GM10248 (cell line): Measurements from ENCODE around the gene AK4.

Experiments
- CTCF ChIA-PET: fragments of 300-600 bp; sonication (Branson Sonifier 250); formaldehyde crosslinking; extraction: SDS; loops from one replicate; lab custom pipeline; 2021; ENCODE audit warnings: antibody characterized with exemption; lab: Yijun Ruan, JAX
- POLR2A ChIA-PET: fragments of 350-650 bp; sonication (Branson Sonifier 250); formaldehyde crosslinking; extraction: SDS; loops from one replicate; lab custom pipeline; 2020; ENCODE audit warnings: antibody characterized with exemption; lab: Yijun Ruan, JAX
- DNase-seq: peaks from one replicate; pipeline ENCODE4 v3.0.0; 2012; ENCODE audit errors: extremely low spot score
- TF ChIP-seq, protein P1 (sequence below): IDR thresholded peaks from 2 replicates; pipeline ENCODE4 v1.5.1; 2012; ENCODE audit warnings: mild to moderate bottlenecking, low read depth; ENCODE audit errors: extremely low read depth, missing control alignments, control extremely low read depth

AK4 gene

DNA sequence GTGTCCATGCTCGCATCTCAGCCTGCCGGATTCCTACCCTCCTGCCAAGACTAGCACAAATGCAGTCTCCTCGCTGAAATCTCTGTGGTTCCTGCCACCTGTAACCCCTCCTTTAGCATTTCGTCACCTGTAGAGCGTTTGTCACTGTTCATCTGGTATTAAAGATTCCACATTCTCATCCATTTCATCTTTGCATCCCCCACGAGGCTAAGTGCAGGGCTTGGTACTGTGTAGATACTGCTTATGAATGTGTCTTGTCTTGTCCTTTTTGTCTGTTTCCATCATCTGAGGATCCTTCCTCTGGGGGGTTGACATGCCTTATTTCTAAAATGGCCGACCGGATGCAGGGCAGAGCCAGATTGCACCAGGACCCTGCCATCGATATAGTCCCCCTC lies 107.7 kb downstream of the AK4 start:
- POLR2A ChIA-PET: no interaction called here
- TF ChIP-seq, protein P1, sequence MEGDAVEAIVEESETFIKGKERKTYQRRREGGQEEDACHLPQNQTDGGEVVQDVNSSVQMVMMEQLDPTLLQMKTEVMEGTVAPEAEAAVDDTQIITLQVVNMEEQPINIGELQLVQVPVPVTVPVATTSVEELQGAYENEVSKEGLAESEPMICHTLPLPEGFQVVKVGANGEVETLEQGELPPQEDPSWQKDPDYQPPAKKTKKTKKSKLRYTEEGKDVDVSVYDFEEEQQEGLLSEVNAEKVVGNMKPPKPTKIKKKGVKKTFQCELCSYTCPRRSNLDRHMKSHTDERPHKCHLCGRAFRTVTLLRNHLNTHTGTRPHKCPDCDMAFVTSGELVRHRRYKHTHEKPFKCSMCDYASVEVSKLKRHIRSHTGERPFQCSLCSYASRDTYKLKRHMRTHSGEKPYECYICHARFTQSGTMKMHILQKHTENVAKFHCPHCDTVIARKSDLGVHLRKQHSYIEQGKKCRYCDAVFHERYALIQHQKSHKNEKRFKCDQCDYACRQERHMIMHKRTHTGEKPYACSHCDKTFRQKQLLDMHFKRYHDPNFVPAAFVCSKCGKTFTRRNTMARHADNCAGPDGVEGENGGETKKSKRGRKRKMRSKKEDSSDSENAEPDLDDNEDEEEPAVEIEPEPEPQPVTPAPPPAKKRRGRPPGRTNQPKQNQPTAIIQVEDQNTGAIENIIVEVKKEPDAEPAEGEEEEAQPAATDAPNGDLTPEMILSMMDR: no peak
- CTCF ChIA-PET: interaction anchor here (0.9 to 1.0 kb wide), 2 partner anchors 19 to 24 kb away, joined by 3 read pairs; no protein-coding TSS in a partner anchor
- DNase-seq: no peak

DNA sequence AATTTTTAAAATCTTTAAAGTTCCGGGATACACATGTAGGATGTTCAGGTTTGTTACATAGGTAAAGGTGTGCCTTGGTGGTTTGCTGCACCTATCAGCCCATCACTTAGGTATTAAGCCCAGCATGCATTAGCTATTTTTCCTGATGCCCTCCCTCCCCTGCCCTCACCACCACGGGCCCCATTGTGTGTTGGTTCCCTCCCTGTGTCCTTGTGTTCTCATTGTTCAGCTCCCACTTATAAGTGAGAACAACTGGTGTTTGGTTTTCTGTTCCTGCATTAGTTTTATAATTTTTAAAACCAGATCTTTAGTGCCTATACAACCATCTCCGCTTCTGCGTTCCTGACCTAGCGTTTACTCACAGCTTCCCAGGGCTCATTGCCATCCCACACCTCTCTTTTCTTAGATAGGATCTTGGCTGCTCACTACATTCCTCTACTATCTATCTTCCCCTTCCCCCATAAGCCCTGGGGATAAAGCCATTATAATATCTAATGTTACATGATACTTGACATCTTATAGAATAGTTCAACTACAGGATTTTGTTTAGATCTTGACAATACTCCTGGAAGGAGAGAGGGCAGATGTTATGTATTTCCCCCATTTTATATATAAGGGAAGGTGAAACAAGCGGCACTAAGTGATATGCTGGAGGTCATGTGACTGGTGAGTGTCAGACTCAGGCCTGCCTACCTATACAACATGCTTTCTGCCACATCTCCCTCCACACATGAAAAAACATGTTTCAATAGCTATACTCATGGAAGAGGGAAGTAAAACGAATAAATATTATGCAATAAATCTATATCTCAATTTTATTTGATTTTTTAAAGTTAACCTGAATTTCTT lies 109.1 kb downstream of the AK4 start:
- POLR2A ChIA-PET: no interaction called here
- CTCF ChIA-PET: interaction anchor here (1.0 kb wide), 1 partner anchor 26 kb away, joined by 3 read pairs; no protein-coding TSS in a partner anchor
- DNase-seq: no peak
- TF ChIP-seq, protein P1: no peak

DNA sequence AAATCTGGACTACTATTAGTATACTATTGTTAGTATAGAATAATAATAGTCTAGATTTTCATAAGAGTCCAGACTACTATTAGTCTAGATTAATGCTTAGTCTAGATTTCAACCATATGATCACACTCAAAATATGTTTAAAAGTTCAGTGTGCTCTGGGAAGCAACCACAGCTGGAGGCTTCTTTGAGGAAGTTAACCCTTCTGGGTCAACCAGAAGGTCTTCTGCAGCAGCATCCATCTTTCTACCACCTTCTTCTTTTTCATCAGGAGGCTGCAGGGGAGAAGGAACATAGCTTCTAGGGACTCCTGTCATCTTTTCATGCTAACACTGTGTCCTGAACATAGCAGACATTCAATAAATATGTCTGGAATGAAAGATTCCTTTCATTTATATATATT lies 110.1 kb downstream of the AK4 start:
- CTCF ChIA-PET: interaction anchor here (0.6 to 0.9 kb wide), 3 partner anchors 22 to 194 kb away, joined by 3 to 4 read pairs (median 3); no protein-coding TSS in a partner anchor
- POLR2A ChIA-PET: no interaction called here
- TF ChIP-seq, protein P1: no peak
- DNase-seq: no peak

DNA sequence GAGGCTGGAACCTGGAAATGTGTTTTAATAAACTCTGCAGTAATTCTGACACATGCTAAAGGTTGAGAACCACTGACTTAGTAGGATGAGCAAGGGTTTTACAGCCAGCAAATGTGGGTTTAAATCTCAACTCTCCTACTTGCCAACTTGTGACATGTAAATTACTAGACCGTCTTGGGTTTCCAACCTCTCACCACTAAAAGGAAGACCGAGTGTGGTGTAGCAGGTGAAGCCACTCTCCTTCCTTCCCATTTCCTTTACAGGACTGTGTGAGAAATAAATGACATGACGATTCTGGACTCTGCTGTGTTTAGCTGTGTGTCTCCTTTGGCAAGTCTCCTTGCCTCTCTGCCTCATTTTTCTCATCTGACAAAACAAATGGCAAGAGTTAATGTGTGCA lies 111.8 kb downstream of the AK4 start:
- ChIA-PET CTCF (interaction anchor here (1.2 kb wide), 1 partner anchor 19 kb away, joined by 3 read pairs; no protein-coding TSS in a partner anchor), POLR2A (no interaction called here)
- no peak for DNase-seq
- TF ChIP-seq, protein P1: no peak

DNA sequence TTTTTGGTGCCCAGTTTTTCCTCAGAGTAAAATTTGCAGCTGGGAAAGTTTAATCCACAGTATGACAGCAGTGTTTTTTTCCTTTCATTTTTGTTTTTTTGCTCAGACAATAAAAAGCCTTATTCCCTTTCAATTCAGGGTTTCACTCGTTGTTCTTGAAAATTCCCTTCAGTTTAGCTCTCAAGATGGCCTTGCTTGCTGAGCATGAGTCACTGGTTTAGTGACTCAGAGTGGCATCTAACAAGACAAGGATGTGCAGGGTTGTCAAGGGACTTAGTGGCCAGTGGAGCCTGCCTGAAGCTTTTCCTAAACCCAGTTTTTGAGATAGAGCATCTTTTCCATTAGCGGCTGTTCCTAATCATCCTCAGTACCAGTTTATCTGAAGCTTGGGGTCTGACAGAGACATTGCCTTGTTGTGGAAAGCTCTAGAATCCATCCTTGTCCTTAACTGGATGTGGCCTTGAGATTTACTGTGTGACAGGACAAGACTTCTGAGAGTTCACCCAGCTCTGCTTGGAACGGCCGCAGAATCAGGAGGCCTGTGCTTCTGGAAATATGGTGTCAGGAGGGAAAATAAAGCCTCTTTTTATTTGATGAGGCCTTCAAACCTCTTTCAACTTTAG lies 113.0 kb downstream of the AK4 start:
- ChIA-PET CTCF (interaction anchor here (1.0 to 1.2 kb wide), 3 partner anchors 9 to 44 kb away, joined by 3 read pairs; no protein-coding TSS in a partner anchor), POLR2A (interaction anchor here (0.6 kb wide), 1 partner anchor 233 kb away, joined by 4 read pairs; no protein-coding TSS in a partner anchor)
- TF ChIP-seq, protein P1: no peak
- DNase-seq: no peak

DNA sequence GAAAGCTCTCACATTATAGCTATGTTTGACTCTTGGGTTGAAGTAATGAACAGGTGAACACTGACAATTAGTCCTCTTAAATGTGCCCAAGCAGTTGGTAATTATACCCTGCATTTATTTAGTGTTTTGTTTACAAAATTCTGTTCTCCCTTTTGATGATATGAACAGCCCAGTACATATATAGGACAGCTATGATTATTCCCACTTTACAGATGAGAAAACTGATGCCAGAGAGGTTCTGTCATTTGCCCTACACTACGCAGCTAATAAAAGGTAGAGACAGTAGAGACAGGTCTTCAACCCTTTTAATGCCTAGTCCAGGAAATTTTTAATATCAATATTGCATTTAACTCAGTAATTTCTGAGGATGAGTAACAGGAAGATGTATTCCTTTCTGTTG lies 115.3 kb downstream of the AK4 start:
- no peak for DNase-seq
- CTCF ChIA-PET: interaction anchor here (1.0 to 1.3 kb wide), 4 partner anchors 9 to 47 kb away, joined by 3 read pairs; no protein-coding TSS in a partner anchor

More for the DNA sequence above, 115.3 kb downstream of the AK4 start:
- TF ChIP-seq, protein P1: no peak
- POLR2A ChIA-PET: no interaction called here
